HepG2 (cell line): ENCODE measurements around the gene RB1. TPM values are rescaled to one million over a fixed set of nuclear protein-coding genes. Genes with fewer than 3 reads are reported as not detected.

Experiments
- ATAC-seq: fragments of 200-7000 bp; cut with Tn5 transposase; 3 replicates; pipeline ENCODE4 v1.9.1; 2020; ENCODE audit warnings: mild to moderate bottlenecking, moderate library complexity
- BruUV-seq: library from RNA; stranded (reverse); fragments of 400-500 nt; replicated peaks from 2 replicates; lab custom pipeline; 2021; lab: Mats Ljungman, UMichigan
- CTCF ChIA-PET: fragments of 300-600 bp; formaldehyde crosslinking; extraction: SDS; loops from one replicate; lab custom pipeline; 2021; ENCODE audit warnings: low total read pairs, inconsistent platforms, low intra/inter-chr PET ratio; lab: Yijun Ruan, JAX
- POLR2A ChIA-PET: fragments of 350-600 bp; sonication (Branson Sonifier 250); formaldehyde crosslinking; loops from one replicate; lab custom pipeline; 2020; ENCODE audit warnings: antibody characterized with exemption, inconsistent platforms; lab: Yijun Ruan, JAX
- DNase-seq: peaks from one replicate; pipeline ENCODE4 v3.0.0-alpha.2; 2015; ENCODE audit warnings: low spot score
- FAIRE-seq: peaks from 3 replicates; lab custom pipeline; 2011; peaks lifted over from hg19 to GRCh38; lab: Jason Lieb, UNC
- H2AFZ ChIP-seq: one replicate; pipeline ENCODE4 v1.6.1; 2011; ENCODE audit warnings: low read length, inconsistent platforms
- H3K27ac ChIP-seq: fragments of 300-600 bp; 3 replicates; pipeline ENCODE4 v1.8.0; 2011; ENCODE audit warnings: mixed run types, mild to moderate bottlenecking, mixed read lengths, low read length, inconsistent platforms; ENCODE audit not compliant: insufficient read depth; ENCODE audit errors: extremely low read length
- H3K27me3 ChIP-seq, 2 experiments: fragments of 200-600 bp in 1 of 2; 2 replicates in 1 of 2; 3 replicates in 1 of 2; pipeline versions ENCODE4 v1.6.0 to v1.8.0; 2011; ENCODE audit warnings: low read length in 2 of 2, mild to moderate bottlenecking in 2 of 2, moderate library complexity in 2 of 2, inconsistent platforms in 1 of 2; ENCODE audit not compliant: insufficient read depth in 2 of 2, control insufficient read depth in 1 of 2
- H3K36me3 ChIP-seq, 2 experiments: fragments of 200-600 bp in 1 of 2; replicated peaks in 1 of 2; 2 replicates in 1 of 2; 3 replicates in 1 of 2; pipeline versions ENCODE4 v1.5.1 to v1.8.0; 2011; ENCODE audit warnings: low read length in 2 of 2, inconsistent platforms in 1 of 2; ENCODE audit not compliant: insufficient read depth in 2 of 2, control insufficient read depth in 1 of 2
- H3K4me1 ChIP-seq: 2 replicates; pipeline ENCODE4 v1.5.1; 2012; ENCODE audit warnings: low read length, inconsistent platforms; ENCODE audit not compliant: insufficient read depth
- H3K4me2 ChIP-seq: 2 replicates; pipeline ENCODE4 v1.6.0; 2011; ENCODE audit warnings: low read depth, low read length, inconsistent platforms
- H3K4me3 ChIP-seq, 3 experiments: fragments of 200-600 bp in 1 of 3; sonication (generic), shearing (Covaris generic) in 1 of 3; replicated peaks in 1 of 3; 2 replicates each; pipeline ENCODE4 v1.5.1; 2011 to 2016; ENCODE audit warnings: low read length in 3 of 3, inconsistent platforms in 2 of 3, low read depth in 2 of 3, mild to moderate bottlenecking in 2 of 3, control low read depth in 1 of 3, mixed read lengths in 1 of 3; ENCODE audit not compliant: insufficient read depth in 1 of 3
- H3K79me2 ChIP-seq: one replicate; pipeline ENCODE4 v1.6.1; 2011; ENCODE audit warnings: low read length, inconsistent platforms; ENCODE audit not compliant: insufficient read depth
- H3K9ac ChIP-seq: 2 replicates; pipeline ENCODE4 v1.6.0; 2011; ENCODE audit warnings: mild to moderate bottlenecking, low read depth, low read length, inconsistent platforms; ENCODE audit not compliant: insufficient read depth
- H3K9me3 ChIP-seq: 2 replicates; pipeline ENCODE4 v1.5.1; 2012; ENCODE audit warnings: mild to moderate bottlenecking, low read length
- H4K20me1 ChIP-seq: 2 replicates; pipeline ENCODE4 v1.6.0; 2011; ENCODE audit warnings: inconsistent platforms, mild to moderate bottlenecking, low read length, moderate library complexity; ENCODE audit not compliant: insufficient read depth
- FOXO1 ChIP-seq: sonication (generic); formaldehyde crosslinking; IDR thresholded peaks from 2 replicates; pipeline ENCODE4 v1.4.0; 2020; ENCODE audit warnings: missing genetic modification reagents
- HES4 ChIP-seq: sonication (generic); formaldehyde crosslinking; IDR thresholded peaks from 2 replicates; pipeline ENCODE4 v1.9.0; 2021; ENCODE audit warnings: mild to moderate bottlenecking, missing genetic modification reagents, borderline replicate concordance
- MIXL1 ChIP-seq: IDR thresholded peaks from 2 replicates; pipeline ENCODE4 v1.6.1; 2016
- NFYC ChIP-seq: IDR thresholded peaks from 2 replicates; pipeline ENCODE4 v1.6.1; 2016; ENCODE audit warnings: missing genetic modification reagents, missing compliant biosample characterization
- PCBP1 ChIP-seq: fragments of 200-400 bp; formaldehyde crosslinking; IDR thresholded peaks from 2 replicates; pipeline ENCODE4 v1.6.1; 2017; ENCODE audit warnings: mild to moderate bottlenecking, low read depth, low read length, borderline replicate concordance
- TEAD2 ChIP-seq: sonication (generic); formaldehyde crosslinking; IDR thresholded peaks from 2 replicates; pipeline ENCODE4 v1.9.0; 2021; ENCODE audit warnings: missing genetic modification reagents
- ZNF17 ChIP-seq: sonication (generic); formaldehyde crosslinking; IDR thresholded peaks from 2 replicates; pipeline ENCODE4 v1.5.0; 2020; ENCODE audit warnings: mild to moderate bottlenecking, missing genetic modification reagents
- WGBS: methylation state at CpG from one replicate; pipeline ENCODE4 v1.1.6; 2017; ENCODE audit warnings: low lambda C conversion rate; 5-methylcytosine and 5-hydroxymethylcytosine counted together
- in situ Hi-C: cut with HindIII; loops from 2 replicates; pipeline ENCODE4 v1.10.0; 2017; ENCODE audit warnings: low pct_unique_long_range_greater_than_20kb; ENCODE audit not compliant: extremely low pct_ligation_motif_present
- intact Hi-C: fragments of 100-400 bp; cut with micrococcal nuclease; formaldehyde crosslinking; loops from one replicate; pipeline ENCODE4 v1.10.0; 2022; ENCODE audit not compliant: unreplicated experiment
- polyA plus RNA-seq, 8 experiments: library from polyadenylated mRNA; depleted of rRNA in 3 of 8; stranded (reverse) in 7 of 8; unstranded in 1 of 8; fragments of >200 nt; fragmentation: Illumina TruSeq in 4 of 8; extraction: Trizol in 4 of 8; gene quantifications; 2 replicates each; pipeline versions ENCODE4 v1.2.1 to v1.2.3, GENCODE V29; 2011 to 2016; ENCODE audit warnings: low read depth in 4 of 8, missing spikeins in 1 of 8, mixed read lengths in 1 of 8; ENCODE audit not compliant: insufficient read depth in 1 of 8
- total RNA-seq, 5 experiments: library from RNA; depleted of rRNA; stranded (reverse); fragments of >200 nt; fragmentation: Illumina TruSeq; extraction: Trizol; gene quantifications; 2 replicates each; pipeline ENCODE4 v1.2.3, GENCODE V29; 2016; ENCODE audit warnings: low read depth in 1 of 5
- TF ChIP-seq, protein P1 (sequence below): sonication (generic); formaldehyde crosslinking; IDR thresholded peaks from 2 replicates; pipeline ENCODE4 v1.9.0; 2021; ENCODE audit warnings: missing genetic modification reagents, mild to moderate bottlenecking, borderline replicate concordance
- TF ChIP-seq, protein P2 (sequence below), 2 experiments: sonication (generic) in 1 of 2; formaldehyde crosslinking in 1 of 2; IDR thresholded peaks; 2 replicates each; pipeline versions ENCODE4 v1.5.1 to v1.6.1; 2011 to 2020; ENCODE audit warnings: borderline replicate concordance in 1 of 2, low read depth in 1 of 2, low read length in 1 of 2, mild to moderate bottlenecking in 1 of 2, missing genetic modification reagents in 1 of 2, moderate library complexity in 1 of 2

Gene RB1
- total and polyA plus RNA-seq, 2 of the 13 experiments (the other 11 are each of a cell fraction or from before 2014, with no cell fraction given), result 15.6 to 23.7 TPM

- H3K9ac ChIP-seq, result no peak overlapping the region
- no peak overlapping the region for H3K4me3 ChIP-seq
- no peak for DNase-seq
- no peak for FAIRE-seq
- no peaks in the 10 kb centered on the region for H3K9me3 ChIP-seq
- ATAC-seq, result no peak
- WGBS, result 49% methylated on average over 4 of the region's 4 CpGs
- H3K27me3 ChIP-seq, result no peaks in the 10 kb centered on the region
- TF ChIP-seq PCBP1, result no peak
- TF ChIP-seq TEAD2 (CRISPR knock-in tag), result no peak
- TF ChIP-seq ZNF17 (CRISPR knock-in tag), result no peak
- no peak for TF ChIP-seq HES4 (CRISPR knock-in tag)
- TF ChIP-seq NFYC (CRISPR knock-in tag), result no peak
- TF ChIP-seq MIXL1, result no peak
- no peak for TF ChIP-seq FOXO1 (CRISPR knock-in tag)
- TF ChIP-seq, protein P1, sequence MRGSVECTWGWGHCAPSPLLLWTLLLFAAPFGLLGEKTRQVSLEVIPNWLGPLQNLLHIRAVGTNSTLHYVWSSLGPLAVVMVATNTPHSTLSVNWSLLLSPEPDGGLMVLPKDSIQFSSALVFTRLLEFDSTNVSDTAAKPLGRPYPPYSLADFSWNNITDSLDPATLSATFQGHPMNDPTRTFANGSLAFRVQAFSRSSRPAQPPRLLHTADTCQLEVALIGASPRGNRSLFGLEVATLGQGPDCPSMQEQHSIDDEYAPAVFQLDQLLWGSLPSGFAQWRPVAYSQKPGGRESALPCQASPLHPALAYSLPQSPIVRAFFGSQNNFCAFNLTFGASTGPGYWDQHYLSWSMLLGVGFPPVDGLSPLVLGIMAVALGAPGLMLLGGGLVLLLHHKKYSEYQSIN (CRISPR knock-in tag), result no peak
- TF ChIP-seq, protein P2, sequence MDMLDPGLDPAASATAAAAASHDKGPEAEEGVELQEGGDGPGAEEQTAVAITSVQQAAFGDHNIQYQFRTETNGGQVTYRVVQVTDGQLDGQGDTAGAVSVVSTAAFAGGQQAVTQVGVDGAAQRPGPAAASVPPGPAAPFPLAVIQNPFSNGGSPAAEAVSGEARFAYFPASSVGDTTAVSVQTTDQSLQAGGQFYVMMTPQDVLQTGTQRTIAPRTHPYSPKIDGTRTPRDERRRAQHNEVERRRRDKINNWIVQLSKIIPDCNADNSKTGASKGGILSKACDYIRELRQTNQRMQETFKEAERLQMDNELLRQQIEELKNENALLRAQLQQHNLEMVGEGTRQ (IDR thresholded peaks at IDR 0.05; ENCODE audit: low read depth, low read length), result no peak
- TF ChIP-seq, protein P2 (CRISPR knock-in tag; IDR thresholded peaks at IDR 0.05; ENCODE audit: borderline replicate concordance), result no peak
- TF ChIP-seq, all 625 proteins: peak for 0
- Histone ChIP-seq H3K27ac (no peak overlapping the region), H3K79me2 (no peaks in the 10 kb centered on the region), H3K36me3 (no peaks in the 10 kb centered on the region), H4K20me1 (no peaks in the 10 kb centered on the region), H3K4me2 (no peak overlapping the region), H3K4me1 (peaks cover 42% of the 10 kb centered on the region), H2AFZ (no peak overlapping the region)
- POLR2A ChIA-PET, result no interaction called here
- CTCF ChIA-PET, result no interaction called here
- in situ Hi-C loops (no loop called here), intact Hi-C loops (no loop called here)
- BruUV-seq, result no TSS peak
Observed at GRCh38 chr13:48297131-48297786, 6.3 kb upstream of the RB1 start.
